Measurements from ENCODE around the gene SEMA3E. TPM values are rescaled to one million over a fixed set of nuclear protein-coding genes. Genes with fewer than 3 reads are reported as not detected.

Gene SEMA3E
- total RNA-seq, 1 donor from 2014 or later = 4.6 TPM

DNA sequence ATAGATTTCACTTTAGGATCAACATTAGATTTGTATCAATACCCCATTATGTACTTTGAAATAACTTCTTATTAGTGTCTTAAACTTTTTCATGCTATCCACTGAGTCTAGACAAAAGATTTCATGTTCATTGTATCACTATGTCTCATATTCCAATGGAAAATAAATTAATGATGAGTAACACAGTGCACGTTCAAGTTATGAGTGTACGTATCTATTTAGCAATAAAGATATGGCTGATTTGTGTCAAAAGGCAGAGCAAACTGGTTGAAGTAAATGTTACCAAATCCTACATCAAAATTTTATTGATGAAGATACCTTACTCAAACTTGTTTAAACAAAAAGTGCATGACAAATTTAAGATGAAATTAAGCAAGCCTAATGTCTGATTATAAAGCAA lies 102.4 kb downstream of the SEMA3E start:
- DNase-seq (ENCODE audit: low read depth) (peak; percentile 76), FAIRE-seq (no peak)
- Mint-ChIP-seq H3K4me1 (ENCODE audit: low read depth, unreplicated experiment) (peaks cover 29% of the 10 kb centered on the region), H3K36me3 (ENCODE audit: low read depth, unreplicated experiment) (no peaks in the 10 kb centered on the region), H3K27ac (ENCODE audit: unreplicated experiment) (no peak overlapping the region), H3K4me3 (ENCODE audit: unreplicated experiment) (no peak overlapping the region), H3K27me3 (ENCODE audit: low read depth, unreplicated experiment) (no peaks in the 10 kb centered on the region), H3K9me3 (ENCODE audit: unreplicated experiment) (no peaks in the 10 kb centered on the region)
- no peak overlapping the region for H3K9ac ChIP-seq (ENCODE audit: low read length)
- H2AFZ ChIP-seq (ENCODE audit: low read depth, low read length) = no peak overlapping the region
- H4K20me1 ChIP-seq (ENCODE audit: insufficient read depth, low read length) = no peaks in the 10 kb centered on the region
- H3K4me3 ChIP-seq (ENCODE audit: insufficient read depth, low read depth, low read length) = no peak overlapping the region
- H3K9me3 ChIP-seq (ENCODE audit: insufficient read depth, low read depth, low read length) = no peaks in the 10 kb centered on the region
- H3K4me2 ChIP-seq (ENCODE audit: low read length) = no peak overlapping the region
- TF ChIP-seq, protein P1, sequence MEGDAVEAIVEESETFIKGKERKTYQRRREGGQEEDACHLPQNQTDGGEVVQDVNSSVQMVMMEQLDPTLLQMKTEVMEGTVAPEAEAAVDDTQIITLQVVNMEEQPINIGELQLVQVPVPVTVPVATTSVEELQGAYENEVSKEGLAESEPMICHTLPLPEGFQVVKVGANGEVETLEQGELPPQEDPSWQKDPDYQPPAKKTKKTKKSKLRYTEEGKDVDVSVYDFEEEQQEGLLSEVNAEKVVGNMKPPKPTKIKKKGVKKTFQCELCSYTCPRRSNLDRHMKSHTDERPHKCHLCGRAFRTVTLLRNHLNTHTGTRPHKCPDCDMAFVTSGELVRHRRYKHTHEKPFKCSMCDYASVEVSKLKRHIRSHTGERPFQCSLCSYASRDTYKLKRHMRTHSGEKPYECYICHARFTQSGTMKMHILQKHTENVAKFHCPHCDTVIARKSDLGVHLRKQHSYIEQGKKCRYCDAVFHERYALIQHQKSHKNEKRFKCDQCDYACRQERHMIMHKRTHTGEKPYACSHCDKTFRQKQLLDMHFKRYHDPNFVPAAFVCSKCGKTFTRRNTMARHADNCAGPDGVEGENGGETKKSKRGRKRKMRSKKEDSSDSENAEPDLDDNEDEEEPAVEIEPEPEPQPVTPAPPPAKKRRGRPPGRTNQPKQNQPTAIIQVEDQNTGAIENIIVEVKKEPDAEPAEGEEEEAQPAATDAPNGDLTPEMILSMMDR (IDR thresholded peaks at IDR 0.05; ENCODE audit: insufficient read depth, low read depth, low read length) = no peak
- no peak for TF ChIP-seq EZH2 (IDR thresholded peaks at IDR 0.05; ENCODE audit: insufficient read depth, low read length)
- H3K27me3 ChIP-seq (ENCODE audit: insufficient read depth, low read length) = no peaks in the 10 kb centered on the region
- H3K36me3 ChIP-seq (ENCODE audit: insufficient read depth, low read length) = no peaks in the 10 kb centered on the region
- H3K79me2 ChIP-seq (ENCODE audit: insufficient read depth, low read length) = no peaks in the 10 kb centered on the region
- peak overlapping the region; percentile 28 for H3K27ac ChIP-seq (ENCODE audit: low read depth, low read length)
- peaks cover 7% of the 10 kb centered on the region for H3K4me1 ChIP-seq (ENCODE audit: insufficient read depth, low read length)

DNA sequence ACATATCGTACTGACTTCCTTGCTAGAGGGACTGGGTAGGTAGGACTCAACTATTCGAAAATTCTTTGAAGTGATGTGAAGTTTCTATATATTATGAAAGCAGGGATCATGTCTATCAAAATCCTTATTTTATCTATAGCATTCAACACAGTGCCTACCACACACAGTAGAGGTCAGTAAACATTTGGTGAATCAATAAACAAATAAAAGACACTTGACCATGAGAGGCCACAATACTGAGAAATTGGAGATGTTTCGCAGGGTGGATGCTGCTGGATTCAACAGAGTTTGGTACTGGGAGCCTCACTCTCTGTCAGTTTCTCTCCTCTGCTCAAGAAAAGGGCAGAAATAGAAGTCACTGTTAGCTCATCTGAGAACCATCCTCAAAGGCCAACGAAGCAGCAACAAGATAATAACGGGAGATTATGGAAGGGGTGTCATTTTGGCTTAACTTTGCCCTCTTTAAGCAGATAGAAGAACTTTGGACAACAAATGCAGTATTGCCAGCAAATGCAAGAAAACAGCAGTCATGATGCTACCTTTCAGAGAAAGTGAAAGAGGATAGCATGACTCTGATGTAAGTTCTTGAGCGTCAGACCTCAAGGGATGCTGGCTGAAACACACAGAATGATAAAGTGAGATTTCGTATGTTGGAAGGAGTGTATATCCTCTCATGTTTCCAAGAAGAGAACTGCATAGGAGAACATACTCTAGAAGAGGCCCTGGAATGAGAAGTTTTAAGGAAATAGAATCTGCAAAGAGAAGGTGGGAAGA lies 107.6 kb downstream of the SEMA3E start:
- H3K9me3 Mint-ChIP-seq (ENCODE audit: unreplicated experiment) = no peaks in the 10 kb centered on the region
- H3K4me3 ChIP-seq (ENCODE audit: insufficient read depth, low read depth, low read length) = no peak overlapping the region
- DNase-seq (ENCODE audit: low read depth) (no peak), FAIRE-seq (no peak)
- no peaks in the 10 kb centered on the region for H3K4me1 ChIP-seq (ENCODE audit: insufficient read depth, low read length)
- H3K27ac Mint-ChIP-seq (ENCODE audit: unreplicated experiment) = no peak overlapping the region
- no peaks in the 10 kb centered on the region for H3K4me1 Mint-ChIP-seq (ENCODE audit: low read depth, unreplicated experiment)
- no peaks in the 10 kb centered on the region for H3K36me3 ChIP-seq (ENCODE audit: insufficient read depth, low read length)
- H3K9me3 ChIP-seq (ENCODE audit: insufficient read depth, low read depth, low read length) = no peaks in the 10 kb centered on the region
- H3K27me3 ChIP-seq (ENCODE audit: insufficient read depth, low read length) = no peaks in the 10 kb centered on the region
- H4K20me1 ChIP-seq (ENCODE audit: insufficient read depth, low read length) = no peaks in the 10 kb centered on the region
- H3K27ac ChIP-seq (ENCODE audit: low read depth, low read length) = no peak overlapping the region
- TF ChIP-seq, protein P1 (IDR thresholded peaks at IDR 0.05; ENCODE audit: insufficient read depth, low read depth, low read length) = no peak
- TF ChIP-seq EZH2 (IDR thresholded peaks at IDR 0.05; ENCODE audit: insufficient read depth, low read length) = no peak
- no peak overlapping the region for H2AFZ ChIP-seq (ENCODE audit: low read depth, low read length)
- no peaks in the 10 kb centered on the region for H3K79me2 ChIP-seq (ENCODE audit: insufficient read depth, low read length)
- H3K9ac ChIP-seq (ENCODE audit: low read length) = no peak overlapping the region
- H3K27me3 Mint-ChIP-seq (ENCODE audit: low read depth, unreplicated experiment) = no peaks in the 10 kb centered on the region
- no peak overlapping the region for H3K4me2 ChIP-seq (ENCODE audit: low read length)
- H3K4me3 Mint-ChIP-seq (ENCODE audit: unreplicated experiment) = no peak overlapping the region
- no peaks in the 10 kb centered on the region for H3K36me3 Mint-ChIP-seq (ENCODE audit: low read depth, unreplicated experiment)

DNA sequence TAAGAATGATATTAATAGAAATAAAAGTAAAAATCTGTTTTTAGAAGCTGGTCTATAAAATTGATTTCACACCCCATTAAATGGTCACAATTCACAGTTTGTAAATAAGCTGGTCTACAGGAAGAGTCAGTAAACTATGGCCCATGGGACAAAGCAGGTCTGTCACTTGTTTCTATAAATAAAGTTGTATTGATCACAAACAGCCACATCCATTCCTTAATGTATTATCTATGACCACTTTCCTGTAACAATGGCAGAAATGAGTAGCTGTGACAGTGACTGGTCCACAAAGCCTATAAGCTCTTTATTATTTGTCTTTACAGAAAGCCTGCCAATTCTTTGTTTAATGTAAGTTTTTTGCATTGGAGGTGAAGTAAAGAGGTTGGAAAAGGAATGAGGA lies 114.5 kb downstream of the SEMA3E start:
- Histone ChIP-seq H3K27ac (ENCODE audit: low read depth, low read length) (no peak overlapping the region), H2AFZ (ENCODE audit: low read depth, low read length) (no peak overlapping the region)
- no peak overlapping the region for H3K4me3 Mint-ChIP-seq (ENCODE audit: unreplicated experiment)

More for the DNA sequence above, 114.5 kb downstream of the SEMA3E start:
- Histone ChIP-seq H3K4me3 (ENCODE audit: insufficient read depth, low read depth, low read length) (no peak overlapping the region), H3K9me3 (ENCODE audit: insufficient read depth, low read depth, low read length) (no peaks in the 10 kb centered on the region), H3K36me3 (ENCODE audit: insufficient read depth, low read length) (no peaks in the 10 kb centered on the region), H3K27me3 (ENCODE audit: insufficient read depth, low read length) (no peaks in the 10 kb centered on the region), H3K4me2 (ENCODE audit: low read length) (no peak overlapping the region), H3K79me2 (ENCODE audit: insufficient read depth, low read length) (no peaks in the 10 kb centered on the region), H4K20me1 (ENCODE audit: insufficient read depth, low read length) (no peaks in the 10 kb centered on the region), H3K9ac (ENCODE audit: low read length) (no peak overlapping the region), H3K4me1 (ENCODE audit: insufficient read depth, low read length) (no peaks in the 10 kb centered on the region)
- Mint-ChIP-seq H3K36me3 (ENCODE audit: low read depth, unreplicated experiment) (no peaks in the 10 kb centered on the region), H3K27me3 (ENCODE audit: low read depth, unreplicated experiment) (no peaks in the 10 kb centered on the region), H3K4me1 (ENCODE audit: low read depth, unreplicated experiment) (peaks cover 11% of the 10 kb centered on the region), H3K9me3 (ENCODE audit: unreplicated experiment) (no peaks in the 10 kb centered on the region), H3K27ac (ENCODE audit: unreplicated experiment) (no peak overlapping the region)
- DNase-seq (ENCODE audit: low read depth) (no peak), FAIRE-seq (no peak)
- no peak for TF ChIP-seq EZH2 (IDR thresholded peaks at IDR 0.05; ENCODE audit: insufficient read depth, low read length)
- TF ChIP-seq, protein P1 (IDR thresholded peaks at IDR 0.05; ENCODE audit: insufficient read depth, low read depth, low read length) = no peak

All from astrocyte (in vitro differentiated cells and primary cell).